H9 (cell line): ENCODE data around the gene SETDB1. TPM values are rescaled to one million over a fixed set of nuclear protein-coding genes. Genes with fewer than 3 reads are reported as not detected.

ENCODE experiments used
- DNase-seq: peaks from one replicate; pipeline ENCODE4 v3.0.0-alpha.2; 2017
- H2AFZ ChIP-seq: one replicate; pipeline ENCODE4 v1.6.1; 2013; ENCODE audit warnings: mild to moderate bottlenecking, low read length, control low read depth, moderate library complexity
- H2AK5ac ChIP-seq: 2 replicates; pipeline ENCODE4 v1.6.1; 2013; ENCODE audit warnings: low read length, control low read depth, mixed read lengths; ENCODE audit not compliant: insufficient read length
- H2BK120ac ChIP-seq: one replicate; pipeline ENCODE4 v1.6.1; 2013; ENCODE audit warnings: low read depth, mild to moderate bottlenecking, low read length, control low read depth, inconsistent platforms; ENCODE audit not compliant: poor library complexity, severe bottlenecking
- H2BK12ac ChIP-seq: 2 replicates; pipeline ENCODE4 v1.6.1; 2013; ENCODE audit warnings: low read length, control low read depth, mixed read lengths, low read depth; ENCODE audit not compliant: insufficient read length
- H2BK15ac ChIP-seq: 2 replicates; pipeline ENCODE4 v1.6.1; 2013; ENCODE audit warnings: low read depth, low read length, control low read depth
- H2BK20ac ChIP-seq: one replicate; pipeline ENCODE4 v1.6.1; 2013; ENCODE audit warnings: low read depth, mild to moderate bottlenecking, low read length, control low read depth, inconsistent platforms; ENCODE audit not compliant: poor library complexity, severe bottlenecking
- H2BK5ac ChIP-seq: 2 replicates; pipeline ENCODE4 v1.6.1; 2013; ENCODE audit warnings: low read length, control low read depth, mixed read lengths; ENCODE audit not compliant: insufficient read length
- H3K14ac ChIP-seq: 2 replicates; pipeline ENCODE4 v1.6.1; 2013; ENCODE audit warnings: low read length, control low read depth; ENCODE audit not compliant: insufficient read depth
- H3K18ac ChIP-seq: 2 replicates; pipeline ENCODE4 v1.6.1; 2013; ENCODE audit warnings: low read depth, mild to moderate bottlenecking, mixed read lengths, low read length, control low read depth; ENCODE audit not compliant: insufficient read length
- H3K23ac ChIP-seq: 2 replicates; pipeline ENCODE4 v1.6.1; 2013; ENCODE audit warnings: low read length, control low read depth, mixed read lengths, low read depth; ENCODE audit not compliant: insufficient read length
- H3K23me2 ChIP-seq: 2 replicates; pipeline ENCODE4 v1.6.1; 2013; ENCODE audit warnings: low read depth, mild to moderate bottlenecking, mixed read lengths, low read length, control low read depth; ENCODE audit not compliant: insufficient read length, poor library complexity, severe bottlenecking
- H3K27ac ChIP-seq: 2 replicates; pipeline ENCODE4 v1.5.1; 2013; ENCODE audit warnings: low read length, control low read depth, mixed read lengths, low read depth; ENCODE audit not compliant: insufficient read length
- H3K27me3 ChIP-seq: 2 replicates; pipeline ENCODE4 v1.6.1; 2013; ENCODE audit warnings: low read length, control low read depth, inconsistent platforms; ENCODE audit not compliant: insufficient read depth
- H3K4ac ChIP-seq: 2 replicates; pipeline ENCODE4 v1.6.1; 2013; ENCODE audit warnings: low read depth, mild to moderate bottlenecking, control low read depth, inconsistent platforms, low read length, moderate library complexity
- H3K4me1 ChIP-seq: 2 replicates; pipeline ENCODE4 v1.6.1; 2013; ENCODE audit warnings: low read length, control low read depth, inconsistent platforms; ENCODE audit not compliant: insufficient read depth
- H3K4me2 ChIP-seq: 2 replicates; pipeline ENCODE4 v1.6.1; 2013; ENCODE audit warnings: low read length, control low read depth, mixed read lengths; ENCODE audit not compliant: insufficient read length, insufficient read depth
- H3K56ac ChIP-seq: 2 replicates; pipeline ENCODE4 v1.6.1; 2013; ENCODE audit warnings: low read depth, mild to moderate bottlenecking, mixed read lengths, low read length, control low read depth; ENCODE audit not compliant: insufficient read length
- H3K79me1 ChIP-seq: 2 replicates; pipeline ENCODE4 v1.6.1; 2013; ENCODE audit warnings: low read depth, mild to moderate bottlenecking, moderate library complexity, low read length, control low read depth, inconsistent platforms; ENCODE audit not compliant: insufficient read depth, poor library complexity, severe bottlenecking
- H3K79me2 ChIP-seq: 2 replicates; pipeline ENCODE4 v1.6.1; 2013; ENCODE audit warnings: low read length, control low read depth, inconsistent platforms; ENCODE audit not compliant: insufficient read depth
- H3K9ac ChIP-seq: 2 replicates; pipeline ENCODE4 v1.6.1; 2013; ENCODE audit warnings: low read length, control low read depth, mixed read lengths; ENCODE audit not compliant: insufficient read length; ENCODE audit errors: extremely low read depth
- H3K9me3 ChIP-seq: one replicate; pipeline ENCODE4 v1.6.1; 2013; ENCODE audit warnings: low read depth, low read length, inconsistent platforms; ENCODE audit not compliant: control insufficient read depth
- H3T11ph ChIP-seq: one replicate; pipeline ENCODE4 v1.6.1; 2013; ENCODE audit warnings: mild to moderate bottlenecking, low read length, control low read depth, inconsistent platforms
- H4K20me1 ChIP-seq: one replicate; pipeline ENCODE4 v1.6.1; 2013; ENCODE audit not compliant: control insufficient read depth, insufficient read length, insufficient read depth
- H4K5ac ChIP-seq: 2 replicates; pipeline ENCODE4 v1.6.1; 2013; ENCODE audit warnings: low read depth, mild to moderate bottlenecking, mixed read lengths, low read length, control low read depth; ENCODE audit not compliant: insufficient read length
- H4K8ac ChIP-seq: replicated peaks from 2 replicates; pipeline ENCODE4 v1.6.1; 2013; ENCODE audit warnings: low read length, control low read depth, mixed read lengths, low read depth; ENCODE audit not compliant: insufficient read length
- H4K91ac ChIP-seq: 2 replicates; pipeline ENCODE4 v1.6.1; 2013; ENCODE audit warnings: low read depth, mild to moderate bottlenecking, moderate library complexity, mixed read lengths, low read length, control low read depth; ENCODE audit not compliant: insufficient read length
- H3K27ac Mint-ChIP-seq, 3 experiments: 2 replicates in 2 of 3; 3 replicates in 1 of 3; pipeline ENCODE4 v1.8.0; 2020 to 2021; ENCODE audit warnings: mixed read lengths in 3 of 3, mild to moderate bottlenecking in 1 of 3, moderate library complexity in 1 of 3
- H3K27me3 Mint-ChIP-seq: 2 replicates; pipeline ENCODE4 v1.8.0; 2021; ENCODE audit warnings: low read depth, mild to moderate bottlenecking, moderate library complexity, mixed read lengths
- H3K36me3 Mint-ChIP-seq, 3 experiments: 2 replicates in 2 of 3; 3 replicates in 1 of 3; pipeline ENCODE4 v1.8.0; 2020 to 2021; ENCODE audit warnings: low read depth in 3 of 3, mixed read lengths in 3 of 3; ENCODE audit not compliant: insufficient read depth in 1 of 3
- H3K4me1 Mint-ChIP-seq, 2 experiments: 2 replicates each; pipeline ENCODE4 v1.8.0; 2020; ENCODE audit warnings: mixed read lengths in 2 of 2
- H3K4me3 Mint-ChIP-seq, 2 experiments: 2 replicates in 1 of 2; 3 replicates in 1 of 2; pipeline ENCODE4 v1.8.0; 2020 to 2021; ENCODE audit warnings: mild to moderate bottlenecking in 2 of 2, mixed read lengths in 2 of 2, moderate library complexity in 1 of 2
- H3K9me3 Mint-ChIP-seq, 2 experiments: 2 replicates in 1 of 2; 3 replicates in 1 of 2; pipeline ENCODE4 v1.8.0; 2020; ENCODE audit warnings: mild to moderate bottlenecking in 2 of 2, mixed read lengths in 2 of 2, moderate library complexity in 1 of 2
- CTCF ChIP-seq: fragments of 200-600 bp; sonication (generic); conservative IDR thresholded peaks from 3 replicates; pipeline ENCODE4 v1.8.0; 2021; ENCODE audit warnings: antibody characterized with exemption, mild to moderate bottlenecking
- WGBS: extraction: QIAGEN DNeasy Blood & Tissue Kit; methylation state at CpG from one replicate; pipeline ENCODE4 v1.1.7; 2013; ENCODE audit warnings: missing lambda C conversion rate, low lambda C conversion rate, mixed read lengths; ENCODE audit not compliant: insufficient read length; ENCODE audit errors: extremely low coverage; 5-methylcytosine and 5-hydroxymethylcytosine counted together
- total RNA-seq: library from RNA; stranded (reverse); gene quantifications from 2 replicates; pipeline ENCODE4 v1.2.1, GENCODE V29; 2021

SETDB1 gene
- total RNA-seq, 1 experiment from 2014 or later, result 62.1 TPM

- Histone ChIP-seq H3K9ac (peak within 1 kb of the TSS; percentile 64), H3K79me1 (no peaks in the 10 kb centered on the region), H3K23me2 (peaks cover 12% of the 10 kb centered on the region), H2AK5ac (no peak within 1 kb of the TSS), H3K27me3 (no peaks in the 10 kb centered on the region), H3K14ac (peak within 1 kb of the TSS; percentile 87), H3K9me3 (no peaks in the 10 kb centered on the region), H2AFZ (no peak within 1 kb of the TSS), H4K91ac (no peak within 1 kb of the TSS), H3K56ac (no peak within 1 kb of the TSS), H4K5ac (no peak within 1 kb of the TSS), H2BK5ac (no peak within 1 kb of the TSS), H3K4ac (no peak within 1 kb of the TSS), H2BK20ac (no peak within 1 kb of the TSS), H3T11ph (no peak within 1 kb of the TSS), H3K18ac (peak within 1 kb of the TSS; percentile 71), H2BK15ac (no peak within 1 kb of the TSS), H3K4me1 (peaks cover 19% of the 10 kb centered on the region), H3K27ac (no peak within 1 kb of the TSS), H2BK12ac (no peak within 1 kb of the TSS), H3K4me2 (peak within 1 kb of the TSS; percentile 72), H4K20me1 (no peaks in the 10 kb centered on the region), H3K23ac (no peak within 1 kb of the TSS), H4K8ac (no peak within 1 kb of the TSS), H3K79me2 (peaks cover 31% of the 10 kb centered on the region; the same call in 1 of the 2 replicates), H2BK120ac (no peak within 1 kb of the TSS)
- H3K27me3 Mint-ChIP-seq, result no peaks in the 10 kb centered on the region
- peaks cover 2 to 4% (median 2%) of the 10 kb centered on the region in 3 experiments; a peak in 3 of 7 replicates for H3K36me3 Mint-ChIP-seq
- H3K4me3 Mint-ChIP-seq, result peak within 1 kb of the TSS; percentile 78 to 86
- DNase-seq, result peak; percentile 64
- no peaks in the 10 kb centered on the region for H3K9me3 Mint-ChIP-seq
- peak within 1 kb of the TSS in 1 of 3 experiments; percentile 91; a peak in 2 of 7 replicates for H3K27ac Mint-ChIP-seq
- WGBS, result no CpG with 5 or more reads among the region's 106 CpGs
- peaks cover 63 to 64% of the 10 kb centered on the region in 2 experiments for H3K4me1 Mint-ChIP-seq
- no peak for TF ChIP-seq CTCF
Observed at GRCh38 chr1:150974580-150975478, 48.7 kb downstream of the SETDB1 start, which contains the start of gene CERS2. TSS of gene CERS2 (minus strand) at chr1:150974835. CDS start at chr1:150969090, 5,745 bp downstream.
